ENCODE data around the gene LRRC43.
"Not testable (repeated sequence)": the region's sequence is repeated elsewhere in the genome, so short reads cannot be mapped to it uniquely, and the experiment has no call there.

The LRRC43 gene

DNA sequence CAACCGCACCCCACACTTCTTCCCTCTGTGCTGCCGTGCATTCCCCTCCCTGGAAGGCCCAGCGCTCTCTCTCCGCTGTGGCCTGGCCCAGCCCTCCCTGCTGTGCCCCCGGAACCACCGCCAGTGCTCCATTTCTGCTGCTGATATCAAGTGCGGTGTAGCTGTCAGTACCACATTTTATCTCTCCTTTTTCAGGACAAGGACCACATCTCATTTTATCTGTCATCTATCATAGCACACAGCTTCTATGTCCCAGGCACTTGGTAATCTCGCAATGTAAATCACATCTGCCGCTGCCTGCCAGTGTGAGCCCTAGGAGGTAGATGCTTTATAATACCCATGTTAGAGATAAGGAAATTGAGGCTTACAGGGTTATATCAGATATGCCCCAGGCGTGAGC lies 27.2 kb upstream of the LRRC43 start:
- in situ Hi-C loops (cut with MboI; ENCODE audit: low sequenced_read_pairs) = no loop called here

DNA sequence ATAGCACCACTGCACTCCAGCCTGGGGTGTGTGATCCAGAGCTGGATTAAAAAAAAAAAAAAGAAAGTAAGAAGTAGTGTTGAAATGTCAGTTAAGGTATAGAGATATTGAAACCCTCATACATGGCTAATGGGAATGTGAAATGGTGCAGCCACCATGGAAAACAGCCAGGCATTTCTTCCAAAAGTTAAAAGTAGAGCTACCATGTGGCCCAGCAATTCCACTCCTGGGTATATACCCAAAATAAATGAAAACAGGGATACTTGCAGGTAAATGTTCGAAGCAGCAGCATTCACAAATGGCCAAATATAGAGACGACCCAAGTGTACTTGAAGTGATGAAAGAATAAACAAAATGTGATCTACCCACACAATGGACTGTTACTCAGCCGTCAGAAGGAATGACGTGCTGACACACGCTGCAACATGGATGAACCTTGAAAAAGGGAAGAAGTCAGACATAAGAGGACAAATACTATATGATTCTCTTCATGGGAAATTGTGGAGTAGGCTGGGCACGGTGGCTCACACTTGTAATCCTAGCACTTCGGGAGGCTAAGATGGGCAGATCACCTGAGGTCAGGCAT lies 24.1 kb upstream of the LRRC43 start:
- in situ Hi-C loops (cut with MboI; ENCODE audit: low sequenced_read_pairs) = no loop called here

DNA sequence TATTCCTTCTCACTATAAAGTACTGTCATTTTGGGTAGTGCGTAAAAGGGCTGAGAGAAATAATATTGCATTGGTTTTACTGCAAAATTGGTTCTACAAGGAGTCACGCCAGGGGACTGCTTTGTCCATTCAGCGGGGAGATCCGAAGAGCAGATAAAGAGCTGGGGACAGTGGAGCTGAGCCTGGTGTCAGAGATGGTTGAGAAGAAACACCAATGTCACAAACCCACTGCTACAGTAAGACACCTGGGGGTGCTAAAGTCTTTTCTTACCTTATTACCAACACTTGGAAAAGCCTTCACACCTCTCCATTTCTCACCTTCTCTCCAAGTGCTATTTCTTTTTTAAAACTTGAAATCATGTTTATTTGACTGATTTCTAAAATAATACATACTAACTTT lies 23.0 kb upstream of the LRRC43 start:
- in situ Hi-C loops (cut with MboI; ENCODE audit: low sequenced_read_pairs) = no loop called here

DNA sequence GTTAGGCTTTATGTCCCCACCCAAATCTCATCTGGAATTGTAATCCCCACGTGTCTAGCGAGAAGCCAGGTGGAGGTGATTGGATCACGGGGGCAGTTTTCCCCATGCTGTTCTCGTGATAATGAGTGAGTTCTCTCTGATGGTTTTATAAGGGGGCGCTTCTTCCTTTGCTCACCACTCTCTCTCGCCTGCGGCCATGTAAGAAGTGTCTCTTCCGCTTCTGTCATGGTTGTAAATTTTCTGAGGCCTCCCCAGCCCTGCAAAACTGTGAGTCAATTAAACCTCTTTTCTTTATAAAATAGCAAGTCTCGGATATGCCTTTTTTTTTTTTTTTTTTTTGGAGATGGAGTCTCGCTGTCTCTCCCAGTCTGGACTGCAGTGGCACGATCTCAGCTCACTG lies 22.2 kb upstream of the LRRC43 start:
- in situ Hi-C loops (cut with MboI; ENCODE audit: low sequenced_read_pairs) = no loop called here

DNA sequence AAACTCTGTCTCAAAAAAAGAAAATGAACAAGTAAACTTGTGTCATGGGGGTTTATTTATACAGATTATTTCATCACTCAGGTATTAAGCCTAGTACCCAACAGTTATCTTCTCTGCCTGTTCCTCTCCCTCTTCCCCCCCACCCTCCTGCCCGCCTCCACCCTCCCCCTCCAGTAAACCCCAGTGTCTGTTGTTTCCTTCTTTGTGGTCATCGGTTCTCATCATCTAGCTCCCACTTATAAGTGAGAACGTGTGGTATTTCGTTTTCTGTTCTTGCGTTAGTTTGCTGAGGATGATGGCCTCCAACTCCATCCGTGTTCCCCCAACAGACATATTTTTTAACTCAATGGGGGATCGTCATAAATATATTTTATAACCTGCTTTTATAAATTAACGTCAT lies 21.2 kb upstream of the LRRC43 start:
- in situ Hi-C loops (cut with MboI; ENCODE audit: low sequenced_read_pairs) = no loop called here

DNA sequence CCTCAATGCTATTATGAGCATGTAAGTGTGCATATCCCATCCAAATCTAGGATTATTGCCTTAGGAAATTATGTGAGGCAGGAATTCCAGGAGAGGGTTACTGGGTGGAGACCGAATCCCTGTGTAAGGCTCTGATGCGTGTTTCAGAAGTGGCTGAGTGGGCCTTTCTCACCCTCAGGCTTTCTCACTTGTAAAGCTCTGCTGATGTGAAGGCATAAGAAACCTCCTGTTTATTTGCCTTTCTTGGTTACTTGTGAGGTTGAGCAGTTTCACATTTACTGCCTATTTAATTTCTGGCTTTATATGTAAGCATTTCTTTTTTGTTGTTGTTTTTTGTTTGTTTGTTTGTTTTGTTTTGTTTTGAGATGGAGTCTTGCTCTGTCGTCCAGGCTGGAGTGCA lies 19.9 kb upstream of the LRRC43 start:
- in situ Hi-C loops (cut with MboI; ENCODE audit: low sequenced_read_pairs) = no loop called here

DNA sequence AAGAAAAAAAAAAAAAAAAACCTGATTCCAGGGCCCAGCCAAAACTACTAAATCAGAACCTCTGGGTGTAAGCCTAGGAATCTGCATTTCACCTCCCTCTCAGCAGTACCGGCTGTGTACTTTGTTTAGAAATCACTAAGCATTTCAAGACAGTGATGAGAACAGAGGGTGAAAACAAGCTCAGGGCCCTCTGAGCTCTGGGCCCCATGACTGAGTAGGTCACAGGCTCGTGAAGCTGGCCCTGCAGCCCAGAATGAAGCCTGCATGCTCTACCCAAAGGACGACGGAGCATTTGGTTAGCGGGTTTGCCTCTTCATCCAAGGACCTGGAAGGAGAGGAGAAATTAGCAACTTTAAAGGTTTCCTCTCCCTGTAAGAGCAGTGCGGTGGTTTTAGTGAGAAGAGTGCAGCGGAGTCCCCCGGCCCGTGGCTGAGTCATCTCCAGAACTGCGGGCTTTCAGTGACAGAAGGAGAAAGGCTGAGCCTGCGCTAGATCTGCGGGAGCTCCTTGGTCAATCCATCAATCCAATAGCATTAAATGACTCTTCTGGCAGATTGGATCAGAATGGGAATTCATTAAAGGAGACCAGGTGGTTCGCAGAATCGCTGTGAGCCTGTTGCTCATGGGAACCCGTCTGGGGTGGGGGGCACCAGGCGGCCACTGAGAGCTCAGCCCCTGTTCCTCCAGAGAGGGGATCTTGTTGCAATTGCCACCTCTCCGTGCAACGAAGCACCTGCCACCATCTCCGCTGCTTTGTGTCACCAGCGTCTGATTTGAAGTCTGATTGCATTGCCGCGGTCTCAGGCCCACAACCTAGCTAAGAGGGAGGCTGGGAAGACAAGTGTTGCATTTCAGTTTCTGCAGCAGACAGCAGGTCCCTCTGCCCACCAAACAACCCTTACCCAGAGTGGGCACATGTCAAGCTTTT lies 16.2 kb upstream of the LRRC43 start:
- in situ Hi-C loops (cut with MboI; ENCODE audit: low sequenced_read_pairs) = no loop called here

DNA sequence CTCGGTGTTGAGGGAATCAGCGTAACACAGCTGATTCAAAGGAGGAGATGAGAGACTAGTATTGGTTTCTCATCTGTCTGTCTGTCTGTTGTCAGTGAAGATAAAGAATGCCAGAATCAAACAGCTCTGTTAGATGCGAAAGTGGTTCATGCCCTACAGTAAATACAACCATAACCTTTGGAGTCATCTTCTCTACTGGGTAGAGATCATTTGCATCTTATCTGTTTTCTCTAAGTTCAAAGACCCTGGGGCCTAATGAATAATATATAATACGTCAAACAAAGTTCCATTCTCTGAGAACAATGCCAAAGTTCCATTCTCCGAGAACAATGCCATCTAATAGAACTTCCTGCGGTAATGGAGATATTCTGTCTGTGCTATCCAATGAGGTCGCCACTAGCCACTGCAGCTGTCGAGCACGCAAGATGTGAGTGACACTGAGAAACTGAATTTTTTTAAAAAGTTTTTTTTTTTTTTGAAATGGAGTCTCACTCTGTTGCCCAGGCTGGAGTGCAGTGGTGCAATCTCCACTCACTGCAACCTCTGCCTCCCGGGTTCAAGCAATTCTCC lies 15.5 kb upstream of the LRRC43 start:
- in situ Hi-C loops (cut with MboI; ENCODE audit: low sequenced_read_pairs) = no loop called here

DNA sequence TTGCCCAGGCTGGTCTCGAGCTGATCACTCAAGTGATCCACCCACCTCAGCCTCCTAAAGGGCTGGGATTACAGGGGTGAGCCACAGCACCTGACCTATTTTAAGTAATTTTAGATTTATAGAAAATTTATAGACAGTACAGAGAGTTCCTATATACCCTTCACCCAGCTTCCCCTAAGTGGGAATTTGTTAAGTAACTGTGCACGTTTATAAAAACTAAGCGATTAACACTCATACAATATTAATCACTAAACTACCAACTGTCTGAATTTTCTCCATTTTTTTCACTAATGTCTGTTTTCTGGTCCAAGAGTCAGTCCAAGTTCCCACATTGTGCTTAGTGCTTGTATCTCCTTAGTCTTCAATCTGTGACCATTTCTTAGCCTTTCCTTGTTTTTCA lies 14.4 kb upstream of the LRRC43 start:
- in situ Hi-C loops (cut with MboI; ENCODE audit: low sequenced_read_pairs) = no loop called here

DNA sequence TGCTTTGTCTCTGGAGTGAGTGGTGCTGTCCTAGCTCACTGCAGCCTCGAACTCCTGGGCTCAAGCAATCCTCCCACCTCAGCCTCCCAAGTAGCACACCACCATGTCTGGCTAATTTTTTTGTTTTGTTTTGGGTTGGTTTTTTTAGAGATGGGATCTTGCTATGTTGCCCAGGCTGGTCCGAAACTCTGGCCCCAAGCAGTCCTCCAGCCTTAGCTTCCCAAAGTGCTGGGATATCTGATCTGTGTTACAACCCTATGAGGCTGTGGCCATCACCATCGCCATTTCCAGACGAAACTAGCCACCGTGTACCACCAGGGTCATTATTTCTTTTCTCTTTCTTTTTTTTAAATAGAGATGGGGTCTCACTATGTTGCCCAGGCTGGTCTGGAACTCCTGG lies 11.5 kb upstream of the LRRC43 start:
- in situ Hi-C loops (cut with MboI; ENCODE audit: low sequenced_read_pairs) = no loop called here

DNA sequence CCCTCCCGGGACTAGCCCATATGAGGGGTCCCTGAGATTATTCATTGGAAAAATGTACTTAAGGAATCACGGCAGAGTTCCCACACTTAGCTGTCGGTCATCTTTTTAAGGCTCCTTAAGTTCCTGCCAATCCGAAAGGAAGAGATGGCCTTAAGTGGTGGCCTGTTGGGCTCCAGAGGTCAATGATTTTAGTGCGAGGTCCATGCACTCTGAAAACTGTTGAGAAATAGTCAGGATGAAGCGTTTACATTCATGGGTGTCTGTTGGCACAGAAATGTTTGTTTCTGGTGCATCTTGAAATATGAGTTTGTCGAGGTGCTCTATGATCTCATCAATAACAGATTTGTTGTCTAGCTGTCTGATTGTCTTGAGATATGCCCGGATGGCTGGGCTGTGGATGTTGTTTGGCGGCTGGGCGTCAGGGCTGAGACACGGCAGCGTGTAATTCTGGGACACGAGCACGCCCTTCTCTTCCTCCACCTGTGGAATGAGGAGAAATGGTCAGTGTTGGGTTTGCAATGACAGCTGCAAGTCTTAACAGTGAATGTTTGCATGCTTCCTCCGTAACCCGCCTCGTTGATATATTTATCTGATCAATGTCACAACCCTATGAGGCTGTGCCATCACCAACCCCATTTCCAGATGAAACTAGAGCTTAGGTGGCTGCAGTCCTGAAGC lies 10.5 kb upstream of the LRRC43 start:
- in situ Hi-C loops (cut with MboI; ENCODE audit: low sequenced_read_pairs) = no loop called here

DNA sequence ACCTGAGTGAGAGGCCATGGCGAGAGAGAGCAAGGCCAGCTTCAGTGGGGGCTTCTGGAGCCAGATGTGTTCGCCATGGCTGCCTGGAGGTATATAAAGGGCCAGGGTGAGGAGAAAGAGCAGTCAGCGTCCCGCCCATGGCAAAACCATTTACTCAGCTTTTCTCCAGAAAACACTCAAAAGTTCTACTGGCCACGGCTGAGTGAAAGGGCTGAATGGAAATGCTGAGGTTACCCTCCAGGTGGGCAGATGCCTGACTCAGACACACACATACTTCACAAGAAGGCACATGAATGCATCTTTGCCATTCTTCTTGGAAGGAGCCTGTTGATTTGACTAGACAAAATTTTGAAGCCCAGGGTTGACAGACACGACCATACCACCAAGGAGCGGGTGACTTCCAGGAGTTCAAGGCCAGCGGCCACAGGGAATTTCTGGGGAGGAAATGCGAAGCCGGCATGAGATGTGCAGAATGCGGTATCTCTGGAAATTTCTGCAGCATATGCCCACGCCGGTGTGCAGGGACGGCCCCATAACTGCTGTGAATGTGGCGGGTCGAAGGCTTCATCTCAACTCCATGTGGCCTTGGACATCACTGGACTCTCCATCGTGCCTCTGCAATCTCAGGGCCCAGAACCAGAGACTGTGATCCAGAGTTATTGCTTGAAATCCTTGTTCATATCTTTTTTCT lies 8.6 kb upstream of the LRRC43 start, which contains the start of gene IL31:
Gene IL31, minus strand, starts transcription at position 67 of the 691 bp plus-strand sequence. Its CDS starts 49 bp downstream, at position 18.
- in situ Hi-C loops (cut with MboI; ENCODE audit: low sequenced_read_pairs) = no loop called here

DNA sequence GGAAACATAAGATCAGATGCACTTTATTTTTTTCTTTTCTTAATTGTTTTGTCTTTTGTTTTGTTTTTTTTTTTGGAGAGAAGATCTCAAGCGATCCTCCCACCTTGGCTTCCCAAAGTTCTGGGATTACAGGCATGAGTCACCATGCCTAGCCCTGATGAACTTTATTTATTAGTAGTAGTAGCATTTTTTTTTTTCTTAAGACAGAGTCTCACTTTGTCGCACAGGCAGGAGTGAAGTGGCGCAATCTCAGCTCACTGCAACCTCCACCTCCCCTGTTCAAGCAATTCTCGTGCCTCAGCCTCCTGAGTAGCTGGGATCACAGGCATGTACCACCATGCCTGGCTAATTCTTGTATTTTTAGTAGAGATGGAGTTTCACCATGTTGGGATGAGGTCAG lies 6.5 kb upstream of the LRRC43 start:
- in situ Hi-C loops (cut with MboI; ENCODE audit: low sequenced_read_pairs) = not testable (repeated sequence)

DNA sequence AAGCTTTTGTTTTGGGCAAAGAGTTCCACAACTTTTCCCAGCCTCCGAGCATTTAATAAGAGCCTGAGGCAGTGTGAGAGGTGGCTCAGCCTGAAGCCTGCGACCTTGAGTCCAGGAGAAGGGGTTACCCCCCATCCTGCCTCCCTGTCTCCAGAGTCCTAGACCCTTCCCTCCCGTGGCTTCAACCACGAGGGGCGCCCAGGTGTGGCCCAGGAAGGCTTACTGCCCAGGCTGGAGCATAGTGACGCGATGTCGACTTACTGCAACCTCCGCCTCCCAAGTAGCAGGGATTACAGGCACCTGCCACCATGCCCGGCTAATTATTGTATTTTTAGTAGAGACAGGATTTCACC lies 641 bp downstream of the LRRC43 start:
- in situ Hi-C loops (cut with MboI; ENCODE audit: low sequenced_read_pairs) = no loop called here

DNA sequence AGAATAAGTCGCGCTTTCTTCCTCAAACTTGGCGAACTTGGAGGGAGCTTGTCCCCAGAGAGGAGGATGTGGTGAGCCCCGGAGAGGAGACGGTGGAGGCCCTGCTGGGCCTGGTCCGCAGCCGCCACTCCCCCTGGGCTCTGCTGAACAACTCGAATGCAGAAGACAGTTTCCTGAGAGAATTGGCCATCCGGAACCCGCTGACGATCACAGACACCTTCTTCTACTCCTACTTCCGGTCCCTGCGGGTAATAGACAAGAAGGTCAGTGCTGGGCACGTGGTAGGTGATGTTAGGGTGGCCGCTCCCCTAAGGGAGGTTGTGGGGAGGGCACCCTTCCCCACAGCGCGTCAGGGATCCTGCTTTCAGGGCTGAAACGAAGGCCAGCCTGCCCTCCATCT lies 1.6 kb downstream of the LRRC43 start:
- in situ Hi-C loops (cut with MboI; ENCODE audit: low sequenced_read_pairs) = no loop called here

DNA sequence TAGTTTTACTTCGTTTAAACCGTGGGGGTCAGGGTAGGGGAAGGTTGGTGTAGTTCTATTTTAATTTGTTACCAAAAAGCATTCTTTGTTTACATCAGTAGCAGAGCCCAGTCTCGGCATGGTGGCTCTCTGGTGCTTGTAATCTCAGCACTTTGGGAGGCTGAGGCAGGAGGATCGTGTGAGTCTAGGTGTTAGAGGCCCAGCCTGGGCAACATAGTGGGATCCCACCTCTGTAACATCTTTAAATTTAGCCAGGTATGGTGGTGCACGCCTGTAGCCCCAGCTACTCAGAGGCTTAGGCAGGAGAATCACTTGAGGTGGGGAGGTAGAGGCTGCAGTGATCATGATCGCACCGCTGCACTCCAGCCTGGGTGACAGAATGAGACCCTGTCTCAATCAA lies 2.2 kb downstream of the LRRC43 start:
- in situ Hi-C loops (cut with MboI; ENCODE audit: low sequenced_read_pairs) = no loop called here

DNA sequence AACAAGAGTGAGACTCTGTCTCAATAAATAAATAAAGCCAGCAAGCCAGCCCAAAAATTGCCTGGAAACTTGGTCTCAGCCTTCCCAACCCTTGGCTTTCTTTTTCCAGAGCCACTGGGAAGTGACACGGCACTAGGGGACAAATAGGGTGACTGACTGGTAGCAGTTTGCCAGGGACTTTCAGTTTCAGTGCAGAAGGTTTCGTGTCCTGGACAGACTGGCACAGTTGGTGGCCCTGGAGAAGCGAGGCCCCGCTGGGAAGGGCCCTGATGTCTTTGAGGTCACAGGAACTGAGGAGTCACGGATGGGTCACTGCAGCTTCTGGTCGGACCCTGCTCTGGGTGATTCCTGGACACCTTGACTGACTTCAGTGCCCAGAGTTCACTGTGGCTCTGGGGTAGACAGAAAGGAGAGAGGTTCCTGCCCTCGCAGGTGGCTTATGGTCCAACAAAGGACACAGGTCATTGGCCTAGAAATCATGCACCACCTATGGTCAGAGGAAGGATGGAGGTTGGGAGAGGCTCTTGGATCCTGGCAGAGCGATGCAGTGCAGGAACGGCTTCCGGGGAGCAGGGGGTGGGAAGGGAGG lies 2.7 kb downstream of the LRRC43 start:
- in situ Hi-C loops (cut with MboI; ENCODE audit: low sequenced_read_pairs) = no loop called here

DNA sequence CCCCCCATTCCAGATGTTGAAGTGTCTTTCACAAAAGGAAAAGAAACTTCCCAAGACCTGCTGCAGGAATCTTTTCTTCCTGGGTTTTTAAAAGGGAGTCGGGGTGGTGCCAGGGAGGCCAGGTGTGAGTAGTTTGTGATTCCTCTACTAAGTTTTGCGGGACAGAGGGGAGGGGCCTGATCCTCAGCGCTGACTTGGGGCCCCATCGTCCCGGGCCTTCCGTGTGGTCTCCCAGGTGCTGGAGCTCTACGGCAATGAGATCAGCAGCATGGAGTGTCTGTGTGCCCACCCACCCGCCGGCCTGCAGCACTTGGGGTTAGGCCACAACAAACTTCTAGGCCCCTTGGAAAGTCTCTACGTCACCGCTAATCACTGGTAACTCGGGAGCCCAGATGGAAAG lies 4.5 kb downstream of the LRRC43 start:
- in situ Hi-C loops (cut with MboI; ENCODE audit: low sequenced_read_pairs) = no loop called here

DNA sequence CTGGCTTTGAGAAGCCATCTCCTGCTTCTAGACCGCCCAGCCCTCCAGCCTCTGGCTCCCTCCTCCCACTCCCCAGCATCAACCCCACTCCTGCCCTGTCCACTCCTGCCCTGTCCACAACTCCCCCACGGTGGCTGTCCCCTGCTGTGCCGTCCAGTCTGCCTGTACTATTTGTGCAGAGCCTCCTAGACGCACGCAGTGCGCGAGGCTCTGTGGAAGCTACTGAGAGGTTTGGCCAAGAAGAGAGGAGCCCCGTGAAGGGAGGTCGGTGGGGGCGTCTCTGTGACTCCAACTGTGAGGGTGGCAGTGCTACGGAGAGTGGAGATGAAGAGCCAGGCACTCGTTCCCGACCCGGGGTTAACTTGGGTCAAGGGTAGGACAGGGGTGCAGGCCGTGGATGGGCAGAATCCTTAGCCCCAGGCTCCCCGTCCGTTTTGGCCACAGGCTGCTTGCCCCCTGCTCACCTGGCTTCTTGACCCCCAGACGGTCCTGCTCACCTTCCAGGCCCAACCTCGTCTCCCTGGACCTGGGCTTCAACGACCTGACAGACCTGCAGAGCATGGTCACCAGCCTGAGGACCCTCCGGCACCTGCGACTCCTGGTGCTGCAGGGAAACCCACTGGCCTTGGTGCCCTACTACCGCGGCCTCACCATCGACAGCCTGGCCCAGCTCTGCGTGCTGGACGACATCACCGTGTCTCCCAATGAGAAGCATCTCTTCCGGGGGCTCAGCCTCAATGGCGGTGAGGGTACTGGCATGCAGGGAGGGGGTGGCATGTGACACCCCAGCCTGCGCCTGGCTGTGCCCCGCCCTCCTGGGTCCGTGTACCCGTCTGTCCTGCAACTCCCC lies 6.9 kb downstream of the LRRC43 start:
- in situ Hi-C loops (cut with MboI; ENCODE audit: low sequenced_read_pairs) = no loop called here
